Measurements from ENCODE around the gene ELAC1. TPM values are rescaled to one million over a fixed set of nuclear protein-coding genes. Genes with fewer than 3 reads are reported as not detected.

Gene ELAC1, protein sequence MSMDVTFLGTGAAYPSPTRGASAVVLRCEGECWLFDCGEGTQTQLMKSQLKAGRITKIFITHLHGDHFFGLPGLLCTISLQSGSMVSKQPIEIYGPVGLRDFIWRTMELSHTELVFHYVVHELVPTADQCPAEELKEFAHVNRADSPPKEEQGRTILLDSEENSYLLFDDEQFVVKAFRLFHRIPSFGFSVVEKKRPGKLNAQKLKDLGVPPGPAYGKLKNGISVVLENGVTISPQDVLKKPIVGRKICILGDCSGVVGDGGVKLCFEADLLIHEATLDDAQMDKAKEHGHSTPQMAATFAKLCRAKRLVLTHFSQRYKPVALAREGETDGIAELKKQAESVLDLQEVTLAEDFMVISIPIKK
- total RNA-seq, result 7.7 TPM
- long read RNA-seq, transcript ELAC1-201 (4 exons, 2,235 nt), result major isoform, 8 of 11 reads
- long read RNA-seq, partial matches to known transcripts, result 0 of 11 reads
- long read RNA-seq, other reads (novel, unspliced or antisense), result 1 of 11 reads

DNA sequence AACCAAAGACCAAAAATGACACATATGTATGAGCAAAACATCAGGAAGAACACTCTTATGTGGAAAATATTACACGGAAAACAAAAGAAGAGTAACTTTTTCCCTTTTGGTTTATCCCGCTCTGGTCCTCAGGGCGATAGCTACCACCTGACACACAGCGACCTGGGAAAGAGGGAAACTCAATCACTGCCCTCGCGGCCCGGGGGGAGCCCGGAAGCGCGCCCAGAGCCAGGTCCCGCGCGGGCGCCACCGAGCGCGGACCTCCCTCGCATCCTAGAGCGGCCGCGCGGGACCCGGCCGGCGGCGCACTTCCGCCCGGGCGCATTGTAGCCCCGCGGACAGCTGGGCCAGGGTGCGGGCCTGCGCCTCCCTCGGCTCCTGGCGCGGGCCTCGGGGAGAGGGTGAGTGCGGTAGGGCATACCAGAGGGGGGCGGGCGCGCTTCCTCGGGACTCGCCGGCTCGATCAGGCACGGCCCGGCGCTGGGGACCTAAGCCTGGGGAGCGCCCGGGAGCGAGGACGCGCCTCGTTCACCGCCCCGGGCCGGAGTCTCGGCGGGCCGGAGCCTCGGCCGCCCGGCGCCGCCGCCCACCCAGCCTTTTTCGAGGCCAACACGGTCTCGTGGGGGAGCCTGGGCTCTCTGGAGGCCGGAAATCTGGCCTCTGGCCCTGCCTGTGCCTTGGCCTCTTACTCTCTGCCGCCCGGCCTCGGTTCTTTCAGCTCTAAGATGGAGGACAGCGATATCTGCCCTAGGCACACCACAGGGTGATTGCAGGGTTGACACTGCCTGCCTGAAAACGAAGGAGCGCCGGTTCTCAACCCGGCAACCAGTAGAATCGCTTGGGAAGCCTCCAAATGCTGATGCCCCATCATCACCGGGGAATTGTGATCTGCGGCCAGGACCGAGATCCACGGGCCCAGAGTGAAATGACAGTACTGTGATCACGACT lies at the start of gene ELAC1:
Gene ELAC1 (plus strand): TSS at position 327 of the 948 bp plus-strand sequence. CDS start 6,365 bp downstream, outside the sequence.
- intact Hi-C loops (cut with DNase I), result no loop called here
- Histone ChIP-seq H3K9me3 (peaks cover under 1% of the 10 kb centered on the region), H3K4me3 (peak within 1 kb of the TSS; percentile 83), H3K36me3 (no peaks in the 10 kb centered on the region), H3K27ac (peak within 1 kb of the TSS; percentile 99), H3K4me1 (peaks cover 17% of the 10 kb centered on the region), H3K27me3 (ENCODE audit: low read depth) (no peaks in the 10 kb centered on the region)
- TF ChIP-seq, protein P1, sequence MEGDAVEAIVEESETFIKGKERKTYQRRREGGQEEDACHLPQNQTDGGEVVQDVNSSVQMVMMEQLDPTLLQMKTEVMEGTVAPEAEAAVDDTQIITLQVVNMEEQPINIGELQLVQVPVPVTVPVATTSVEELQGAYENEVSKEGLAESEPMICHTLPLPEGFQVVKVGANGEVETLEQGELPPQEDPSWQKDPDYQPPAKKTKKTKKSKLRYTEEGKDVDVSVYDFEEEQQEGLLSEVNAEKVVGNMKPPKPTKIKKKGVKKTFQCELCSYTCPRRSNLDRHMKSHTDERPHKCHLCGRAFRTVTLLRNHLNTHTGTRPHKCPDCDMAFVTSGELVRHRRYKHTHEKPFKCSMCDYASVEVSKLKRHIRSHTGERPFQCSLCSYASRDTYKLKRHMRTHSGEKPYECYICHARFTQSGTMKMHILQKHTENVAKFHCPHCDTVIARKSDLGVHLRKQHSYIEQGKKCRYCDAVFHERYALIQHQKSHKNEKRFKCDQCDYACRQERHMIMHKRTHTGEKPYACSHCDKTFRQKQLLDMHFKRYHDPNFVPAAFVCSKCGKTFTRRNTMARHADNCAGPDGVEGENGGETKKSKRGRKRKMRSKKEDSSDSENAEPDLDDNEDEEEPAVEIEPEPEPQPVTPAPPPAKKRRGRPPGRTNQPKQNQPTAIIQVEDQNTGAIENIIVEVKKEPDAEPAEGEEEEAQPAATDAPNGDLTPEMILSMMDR (IDR thresholded peaks at IDR 0.05), result no peak
- peak; percentile 89 for DNase-seq
- ATAC-seq, result peak; percentile 99

DNA sequence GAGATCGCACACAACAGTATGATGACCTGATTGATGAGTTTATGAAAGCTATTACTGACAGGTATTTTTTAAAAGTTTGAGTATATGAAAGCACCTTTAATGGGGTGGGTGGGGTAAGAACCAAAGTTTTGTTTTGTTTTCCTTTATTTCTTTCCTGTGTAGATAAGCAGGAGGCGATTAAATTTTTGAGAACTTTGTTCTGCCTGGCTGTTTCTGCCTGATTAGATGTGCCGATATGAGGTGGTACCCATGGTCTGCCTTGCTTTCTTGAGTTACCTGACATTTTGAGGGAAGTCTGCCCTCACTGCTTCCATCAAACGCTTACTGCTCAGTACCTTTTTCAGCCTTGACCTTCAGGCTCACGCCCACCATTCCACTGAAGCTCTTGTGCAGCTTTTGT lies 49.7 kb upstream of the ELAC1 start:
- TF ChIP-seq, protein P1 (IDR thresholded peaks at IDR 0.05), result no peak
- peaks cover 61% of the 10 kb centered on the region for H3K36me3 ChIP-seq
- no peaks in the 10 kb centered on the region for H3K9me3 ChIP-seq
- no peaks in the 10 kb centered on the region for H3K4me1 ChIP-seq
- intact Hi-C loops (cut with DNase I), result no loop called here
- DNase-seq, result no peak
- H3K27me3 ChIP-seq (ENCODE audit: low read depth), result no peaks in the 10 kb centered on the region
- no peak overlapping the region for H3K4me3 ChIP-seq
- no peak overlapping the region for H3K27ac ChIP-seq
- ATAC-seq, result no peak

DNA sequence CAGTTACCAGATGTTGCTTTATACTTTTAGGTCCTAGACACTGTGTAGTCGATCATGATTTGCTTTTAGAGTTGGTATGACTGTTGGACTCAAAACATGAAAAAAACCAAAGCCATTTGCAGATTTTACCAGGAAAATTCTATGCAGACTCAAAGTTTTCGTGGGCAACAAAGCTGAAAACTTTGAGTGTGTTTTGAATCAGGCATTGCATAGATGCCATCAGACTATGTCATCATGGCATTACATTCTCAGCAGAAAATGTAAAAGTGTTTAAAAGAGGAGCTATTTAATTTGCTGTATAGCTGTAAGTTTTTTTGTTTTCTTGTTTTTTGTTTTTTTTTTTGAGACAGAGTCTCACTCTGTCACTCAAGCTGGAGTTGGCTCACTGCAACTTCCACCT lies 43.5 kb upstream of the ELAC1 start:
- DNase-seq (no peak), ATAC-seq (no peak)
- intact Hi-C loops (cut with DNase I), result no loop called here
- no peak overlapping the region for H3K27ac ChIP-seq
- no peak overlapping the region for H3K4me3 ChIP-seq
- H3K27me3 ChIP-seq (ENCODE audit: low read depth), result no peaks in the 10 kb centered on the region
- H3K9me3 ChIP-seq, result no peaks in the 10 kb centered on the region
- TF ChIP-seq, protein P1 (IDR thresholded peaks at IDR 0.05), result no peak
- peaks cover 66% of the 10 kb centered on the region for H3K36me3 ChIP-seq
- H3K4me1 ChIP-seq, result no peaks in the 10 kb centered on the region

DNA sequence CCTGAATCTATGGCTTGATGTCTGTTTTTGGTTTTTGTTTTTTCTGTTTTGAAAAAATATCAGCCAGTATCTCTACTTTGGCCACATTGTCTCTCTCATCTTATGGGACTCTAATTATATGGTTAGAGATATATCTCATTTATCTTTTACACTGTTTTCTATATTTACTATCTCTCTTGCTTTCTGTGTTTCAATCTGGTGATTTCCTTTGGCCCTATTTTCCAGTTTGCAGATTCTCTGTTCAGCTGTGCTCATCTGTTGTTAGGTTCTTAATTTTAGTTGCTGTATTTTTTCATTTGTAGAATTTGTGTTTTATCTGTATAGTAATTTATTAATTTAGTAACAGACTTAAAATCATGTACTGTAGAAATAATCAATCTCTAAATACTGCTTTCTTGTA lies 41.3 kb upstream of the ELAC1 start:
- Histone ChIP-seq H3K9me3 (no peaks in the 10 kb centered on the region), H3K27me3 (ENCODE audit: low read depth) (no peaks in the 10 kb centered on the region), H3K4me3 (no peak overlapping the region), H3K36me3 (peaks cover 44% of the 10 kb centered on the region), H3K4me1 (no peaks in the 10 kb centered on the region), H3K27ac (no peak overlapping the region)
- DNase-seq, result no peak
- TF ChIP-seq, protein P1 (IDR thresholded peaks at IDR 0.05), result no peak
- ATAC-seq, result no peak
- intact Hi-C loops (cut with DNase I), result no loop called here

DNA sequence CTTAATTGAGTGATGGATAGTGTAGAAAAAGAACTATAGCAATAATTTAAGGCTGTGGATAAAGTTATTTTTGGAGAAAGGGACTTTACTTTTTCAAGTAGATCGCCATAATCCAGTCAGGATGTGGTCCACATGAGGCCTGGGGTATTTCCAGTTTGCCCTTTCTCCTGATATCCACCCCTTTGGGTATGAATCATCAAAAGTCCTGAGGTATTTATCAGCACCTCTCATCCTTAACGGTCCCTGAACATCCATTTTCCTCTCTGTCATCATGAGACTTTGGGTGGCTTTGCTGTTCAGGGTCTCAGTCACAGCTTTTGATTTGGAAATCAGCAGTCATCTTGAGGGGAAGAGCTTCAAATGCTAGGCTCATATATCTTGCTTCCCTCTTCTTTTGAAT lies 39.3 kb upstream of the ELAC1 start:
- TF ChIP-seq, protein P1 (IDR thresholded peaks at IDR 0.05), result no peak
- ATAC-seq (no peak), DNase-seq (no peak)
- H3K36me3 ChIP-seq, result peaks cover 53% of the 10 kb centered on the region
- no peak overlapping the region for H3K4me3 ChIP-seq
- no peaks in the 10 kb centered on the region for H3K4me1 ChIP-seq
- H3K27ac ChIP-seq, result no peak overlapping the region
- intact Hi-C loops (cut with DNase I), result no loop called here
- H3K9me3 ChIP-seq, result no peaks in the 10 kb centered on the region
- no peaks in the 10 kb centered on the region for H3K27me3 ChIP-seq (ENCODE audit: low read depth)
